DOHH2 (cell line): ENCODE data around the gene CALML3.

Source experiments
- EZH2phosphoT487 ChIP-seq: fragments of 200-600 bp; sonication (generic); IDR thresholded peaks from 2 replicates; pipeline ENCODE4 v1.6.1; 2017; ENCODE audit warnings: borderline replicate concordance, mild to moderate bottlenecking, antibody characterized with exemption, low read length, moderate library complexity, mixed read lengths
- TF ChIP-seq, protein P1 (sequence below): fragments of 200-600 bp; sonication (generic); IDR thresholded peaks from one replicate; pipeline ENCODE4 v1.5.1; 2014; ENCODE audit warnings: antibody characterized with exemption, mild to moderate bottlenecking, low read depth, low read length; ENCODE audit not compliant: poor library complexity, severe bottlenecking

DNA sequence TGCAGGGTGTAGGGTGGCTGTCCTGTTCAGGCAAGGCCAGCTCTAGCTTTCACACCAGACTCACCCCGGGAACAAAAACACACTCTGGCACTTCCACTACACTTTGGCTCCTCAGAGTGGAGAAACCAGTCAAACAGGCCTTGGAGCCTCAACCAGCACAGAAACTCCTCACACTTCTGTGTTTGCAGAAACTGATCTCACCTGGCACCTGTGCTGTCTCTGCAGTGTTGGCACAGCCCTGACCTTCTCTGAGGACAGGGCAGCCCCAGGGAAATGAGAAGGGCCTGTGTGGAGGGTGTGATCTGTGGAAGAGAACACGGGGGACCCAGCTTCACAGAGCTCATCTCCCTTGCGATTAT lies 21.3 kb upstream of the CALML3 start:
- TF ChIP-seq, protein P1, sequence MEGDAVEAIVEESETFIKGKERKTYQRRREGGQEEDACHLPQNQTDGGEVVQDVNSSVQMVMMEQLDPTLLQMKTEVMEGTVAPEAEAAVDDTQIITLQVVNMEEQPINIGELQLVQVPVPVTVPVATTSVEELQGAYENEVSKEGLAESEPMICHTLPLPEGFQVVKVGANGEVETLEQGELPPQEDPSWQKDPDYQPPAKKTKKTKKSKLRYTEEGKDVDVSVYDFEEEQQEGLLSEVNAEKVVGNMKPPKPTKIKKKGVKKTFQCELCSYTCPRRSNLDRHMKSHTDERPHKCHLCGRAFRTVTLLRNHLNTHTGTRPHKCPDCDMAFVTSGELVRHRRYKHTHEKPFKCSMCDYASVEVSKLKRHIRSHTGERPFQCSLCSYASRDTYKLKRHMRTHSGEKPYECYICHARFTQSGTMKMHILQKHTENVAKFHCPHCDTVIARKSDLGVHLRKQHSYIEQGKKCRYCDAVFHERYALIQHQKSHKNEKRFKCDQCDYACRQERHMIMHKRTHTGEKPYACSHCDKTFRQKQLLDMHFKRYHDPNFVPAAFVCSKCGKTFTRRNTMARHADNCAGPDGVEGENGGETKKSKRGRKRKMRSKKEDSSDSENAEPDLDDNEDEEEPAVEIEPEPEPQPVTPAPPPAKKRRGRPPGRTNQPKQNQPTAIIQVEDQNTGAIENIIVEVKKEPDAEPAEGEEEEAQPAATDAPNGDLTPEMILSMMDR: no peak
- TF ChIP-seq EZH2phosphoT487: no peak
